Activated T-helper 17 cell treated with anti-CD3 and anti-CD28 coated beads, Interleukin-2, amount 50 U/mL, for 72 hours (primary cell): ENCODE measurements around the gene MYO5C. TPM values are rescaled to one million over a fixed set of nuclear protein-coding genes. Genes with fewer than 3 reads are reported as not detected.

Source experiments
- ATAC-seq: fragments of 150-1000 bp; cut with Tn5 transposase; replicated peaks from 2 replicates; pipeline ENCODE4 v1.10.0; 2021; ENCODE audit warnings: mild to moderate bottlenecking, moderate library complexity
- H3K27ac Mint-ChIP-seq: one replicate; pipeline ENCODE4 v1.8.0; 2022; ENCODE audit warnings: mixed read lengths
- H3K27me3 Mint-ChIP-seq: one replicate; pipeline ENCODE4 v1.8.0; 2022; ENCODE audit warnings: mixed read lengths
- H3K36me3 Mint-ChIP-seq: one replicate; pipeline ENCODE4 v1.8.0; 2022; ENCODE audit warnings: low read depth, mild to moderate bottlenecking, mixed read lengths
- H3K4me1 Mint-ChIP-seq: one replicate; pipeline ENCODE4 v1.8.0; 2022; ENCODE audit warnings: mixed read lengths
- H3K4me3 Mint-ChIP-seq: one replicate; pipeline ENCODE4 v1.8.0; 2022; ENCODE audit warnings: mild to moderate bottlenecking, mixed read lengths
- H3K9me3 Mint-ChIP-seq: one replicate; pipeline ENCODE4 v1.8.0; 2022; ENCODE audit warnings: mixed read lengths
- total RNA-seq, 2 donors: library from RNA; stranded (reverse); gene quantifications; one replicate each; pipeline ENCODE4 v1.2.3, GENCODE V29; 2022

Gene MYO5C
- total RNA-seq, 2 donors from 2014 or later, result 2.3 to 3.0 TPM

DNA sequence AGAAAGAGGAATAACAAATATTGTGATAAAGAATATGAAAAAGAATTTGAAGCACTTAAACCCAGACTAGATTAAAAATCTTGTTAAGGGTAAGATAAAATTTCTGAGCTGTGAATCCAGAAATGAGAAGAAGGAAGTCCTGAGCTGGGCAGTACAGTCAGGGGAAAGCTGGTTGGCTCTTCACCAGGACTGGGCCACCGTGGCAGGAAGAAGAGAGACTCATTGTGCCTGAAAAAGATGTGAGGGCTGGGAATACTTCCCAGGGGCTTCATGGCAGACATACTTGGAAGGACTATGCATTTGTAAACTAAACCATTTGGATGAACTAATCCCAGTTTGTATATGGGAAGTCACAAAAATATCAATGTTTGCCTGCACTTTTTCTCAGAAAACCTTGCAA lies 28.5 kb upstream of the MYO5C start:
- ATAC-seq, result no peak
- Mint-ChIP-seq H3K4me3 (no peak overlapping the region), H3K27me3 (no peaks in the 10 kb centered on the region), H3K9me3 (no peaks in the 10 kb centered on the region), H3K27ac (no peak overlapping the region), H3K4me1 (no peaks in the 10 kb centered on the region), H3K36me3 (peaks cover 98% of the 10 kb centered on the region)

DNA sequence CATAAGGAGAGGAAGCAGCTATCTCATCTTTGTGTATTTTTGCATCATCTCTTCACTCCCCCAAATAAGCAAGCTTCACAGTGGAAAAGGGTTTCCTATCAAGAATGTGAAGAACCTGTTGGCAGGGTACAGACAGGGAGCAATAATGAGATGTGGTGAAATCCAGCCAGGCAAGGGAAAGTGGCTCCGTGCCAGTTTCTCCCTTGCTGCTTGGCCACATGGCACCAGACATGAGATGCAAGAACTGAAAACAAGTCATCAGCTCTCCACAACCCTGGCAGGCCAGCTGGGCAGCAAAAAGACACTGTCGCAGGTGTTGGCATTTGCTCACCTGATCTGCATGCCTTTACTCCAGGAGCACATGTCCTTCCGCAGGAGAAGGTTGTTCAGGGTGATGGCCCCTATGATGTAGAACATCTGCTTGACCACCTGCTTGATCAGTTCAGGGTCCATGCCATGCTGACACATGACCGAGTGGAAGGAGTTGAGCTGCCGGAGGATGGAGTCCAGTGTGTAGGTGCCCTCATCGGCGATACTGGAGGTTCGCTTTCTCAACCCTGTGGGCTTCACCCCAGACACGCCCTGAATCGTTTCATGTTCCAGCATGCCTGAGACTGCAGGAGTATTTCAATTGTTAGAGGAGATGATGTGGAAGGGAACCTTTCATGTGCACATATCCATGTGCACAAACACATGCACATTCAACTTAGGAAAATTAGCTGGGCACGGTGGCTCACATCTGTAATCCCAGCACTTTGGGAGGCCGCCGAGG lies 23.3 kb upstream of the MYO5C start:
- no peaks in the 10 kb centered on the region for H3K4me1 Mint-ChIP-seq
- H3K9me3 Mint-ChIP-seq, result no peaks in the 10 kb centered on the region
- H3K36me3 Mint-ChIP-seq, result peaks cover 95% of the 10 kb centered on the region
- H3K4me3 Mint-ChIP-seq, result no peak overlapping the region
- no peaks in the 10 kb centered on the region for H3K27me3 Mint-ChIP-seq
- peak overlapping the region; percentile 12 for H3K27ac Mint-ChIP-seq
- no peak for ATAC-seq

DNA sequence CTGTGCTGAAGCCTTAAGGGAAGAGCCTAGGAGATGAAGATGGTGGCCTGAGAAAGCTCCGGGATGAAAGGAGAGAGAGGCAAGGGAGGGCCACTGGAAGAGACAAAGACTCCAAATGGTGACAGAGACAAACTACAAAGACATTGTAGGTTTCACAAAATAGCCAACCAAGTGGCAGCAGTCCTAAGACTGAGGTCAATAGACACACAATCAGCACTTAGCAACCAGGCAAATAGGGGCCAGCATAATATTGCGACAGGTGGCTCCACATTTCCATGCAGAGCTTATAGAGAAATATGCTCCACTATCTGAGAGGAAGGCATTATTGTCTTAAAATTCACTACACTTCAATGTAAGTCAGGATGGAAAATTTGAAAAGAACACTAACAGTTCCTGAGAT lies 22.1 kb upstream of the MYO5C start:
- ATAC-seq, result no peak
- peaks cover 95% of the 10 kb centered on the region for H3K36me3 Mint-ChIP-seq
- H3K9me3 Mint-ChIP-seq, result no peaks in the 10 kb centered on the region
- no peaks in the 10 kb centered on the region for H3K4me1 Mint-ChIP-seq
- peak overlapping the region; percentile 48 for H3K27ac Mint-ChIP-seq
- no peak overlapping the region for H3K4me3 Mint-ChIP-seq
- H3K27me3 Mint-ChIP-seq, result no peaks in the 10 kb centered on the region

DNA sequence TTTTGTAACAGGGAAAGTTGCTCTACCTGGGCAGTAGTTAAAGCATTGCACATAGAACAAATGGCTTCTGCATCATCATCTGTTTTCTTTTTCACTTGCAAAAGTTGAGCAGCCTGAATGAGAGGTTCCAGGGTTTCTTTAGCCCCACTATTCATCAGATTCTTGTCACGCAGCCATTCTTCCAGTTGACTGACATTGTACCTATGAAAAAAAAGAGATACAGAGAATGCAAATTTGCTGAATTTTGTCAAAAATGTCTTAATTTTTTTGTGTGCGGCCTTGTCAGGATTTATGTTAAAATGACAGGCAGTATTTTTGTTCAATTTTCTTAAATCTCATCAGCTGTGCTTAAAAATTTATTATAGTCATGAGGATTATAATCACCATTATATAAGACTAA lies 21.4 kb upstream of the MYO5C start:
- no peaks in the 10 kb centered on the region for H3K27me3 Mint-ChIP-seq
- peak overlapping the region; percentile 48 for H3K27ac Mint-ChIP-seq
- H3K4me3 Mint-ChIP-seq, result no peak overlapping the region
- no peaks in the 10 kb centered on the region for H3K4me1 Mint-ChIP-seq
- H3K9me3 Mint-ChIP-seq, result no peaks in the 10 kb centered on the region
- peaks cover 97% of the 10 kb centered on the region for H3K36me3 Mint-ChIP-seq
- no peak for ATAC-seq

DNA sequence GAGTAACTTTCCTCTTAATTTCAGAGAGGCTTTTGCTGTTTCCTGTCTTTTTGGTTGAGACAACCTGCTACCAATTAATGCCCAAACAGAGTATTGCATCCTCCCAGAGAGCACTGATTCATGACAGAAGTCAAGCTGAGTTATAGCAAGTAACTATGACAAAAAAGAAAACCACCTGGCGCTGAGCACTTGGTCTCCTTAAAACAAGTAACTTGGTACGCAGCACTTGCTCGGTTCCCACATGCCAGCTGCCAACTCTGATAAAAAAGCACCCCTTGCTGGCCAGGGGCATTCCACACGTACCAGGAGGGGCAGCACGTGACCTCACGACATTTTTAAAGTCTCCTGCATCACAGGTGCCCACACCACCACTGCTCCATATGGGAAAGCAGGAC lies 13.5 kb upstream of the MYO5C start:
- no peaks in the 10 kb centered on the region for H3K4me1 Mint-ChIP-seq
- no peak overlapping the region for H3K4me3 Mint-ChIP-seq
- H3K9me3 Mint-ChIP-seq, result no peaks in the 10 kb centered on the region
- no peaks in the 10 kb centered on the region for H3K27me3 Mint-ChIP-seq
- H3K36me3 Mint-ChIP-seq, result peaks cover 50% of the 10 kb centered on the region
- ATAC-seq, result no peak
- no peak overlapping the region for H3K27ac Mint-ChIP-seq

DNA sequence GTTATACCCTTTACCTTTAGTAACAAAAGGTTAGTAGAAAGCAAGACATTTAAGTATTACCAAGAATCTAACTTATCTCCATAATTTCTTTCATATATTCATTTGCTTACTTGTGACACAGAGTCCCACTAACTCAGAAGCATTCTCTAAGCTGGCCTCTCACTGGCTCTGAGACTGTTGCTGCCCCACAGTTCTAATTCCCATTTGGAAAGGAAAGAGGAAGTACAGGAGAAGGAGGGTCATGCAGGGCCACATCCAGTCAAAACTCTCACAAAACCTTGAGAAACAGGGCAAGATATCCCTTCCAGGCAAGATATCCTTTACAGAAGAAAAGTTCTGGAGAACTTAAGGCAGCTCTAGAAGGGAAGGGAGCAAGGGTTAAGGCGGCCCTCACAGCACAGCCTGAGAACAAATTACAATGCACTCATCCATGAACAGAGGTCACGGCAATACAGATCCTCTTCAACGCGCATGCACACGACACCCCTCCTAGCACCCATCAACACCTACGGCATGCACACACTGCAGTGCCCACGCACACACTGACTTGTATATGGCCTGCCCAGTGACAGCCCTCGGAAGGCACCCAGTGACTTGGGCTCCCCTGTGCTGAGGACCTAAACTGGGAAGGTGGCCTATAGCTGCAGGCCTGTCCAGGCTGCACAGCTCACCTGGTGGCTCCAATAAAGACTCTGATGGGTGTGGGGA lies 13.0 kb upstream of the MYO5C start:
- Mint-ChIP-seq H3K4me1 (no peaks in the 10 kb centered on the region), H3K4me3 (no peak overlapping the region), H3K27ac (no peak overlapping the region), H3K36me3 (peaks cover 44% of the 10 kb centered on the region), H3K9me3 (no peaks in the 10 kb centered on the region), H3K27me3 (no peaks in the 10 kb centered on the region)
- no peak for ATAC-seq

DNA sequence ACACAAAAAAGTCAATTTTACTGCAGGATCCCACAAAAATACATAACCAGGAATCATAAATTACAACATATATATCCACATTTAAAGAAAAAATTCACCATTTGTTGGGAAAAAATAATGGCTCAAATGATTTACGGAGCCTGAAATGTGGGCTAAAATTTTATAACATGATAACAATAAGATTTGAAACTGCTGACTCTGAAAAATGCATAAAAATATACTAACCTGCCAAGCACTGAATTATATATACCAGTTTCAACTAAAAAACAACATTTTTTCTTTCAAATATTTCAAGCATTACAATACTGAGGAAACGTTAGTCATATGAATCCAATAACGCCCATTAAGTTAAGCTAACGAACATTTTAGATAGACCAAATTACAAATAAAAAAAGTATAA lies 12.2 kb upstream of the MYO5C start:
- H3K4me1 Mint-ChIP-seq, result no peaks in the 10 kb centered on the region
- no peak overlapping the region for H3K27ac Mint-ChIP-seq
- ATAC-seq, result no peak
- no peak overlapping the region for H3K4me3 Mint-ChIP-seq
- H3K9me3 Mint-ChIP-seq, result no peaks in the 10 kb centered on the region
- no peaks in the 10 kb centered on the region for H3K27me3 Mint-ChIP-seq
- peaks cover 37% of the 10 kb centered on the region for H3K36me3 Mint-ChIP-seq

DNA sequence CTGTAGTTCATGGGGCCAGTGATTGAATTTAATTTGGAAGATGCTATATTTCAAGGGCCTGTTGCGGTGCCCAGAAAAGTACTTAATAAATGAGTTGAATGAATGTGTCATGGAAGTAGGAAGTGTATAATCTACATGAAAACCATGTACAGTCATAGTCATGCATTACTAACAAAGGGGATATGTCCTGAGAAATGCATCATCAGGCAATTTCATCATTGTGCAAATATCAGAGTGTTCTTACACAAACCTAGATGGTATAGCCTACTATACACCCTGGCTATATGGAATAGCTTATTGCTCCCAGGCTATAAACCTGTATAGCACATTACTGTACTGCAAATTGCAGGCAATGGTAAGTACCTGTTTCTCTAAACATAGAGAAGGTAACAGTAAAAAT lies 10.7 kb upstream of the MYO5C start:
- Mint-ChIP-seq H3K4me3 (no peak overlapping the region), H3K36me3 (peaks cover 24% of the 10 kb centered on the region), H3K27ac (no peak overlapping the region), H3K27me3 (no peaks in the 10 kb centered on the region), H3K9me3 (no peaks in the 10 kb centered on the region), H3K4me1 (no peaks in the 10 kb centered on the region)
- ATAC-seq, result peak; percentile 76

DNA sequence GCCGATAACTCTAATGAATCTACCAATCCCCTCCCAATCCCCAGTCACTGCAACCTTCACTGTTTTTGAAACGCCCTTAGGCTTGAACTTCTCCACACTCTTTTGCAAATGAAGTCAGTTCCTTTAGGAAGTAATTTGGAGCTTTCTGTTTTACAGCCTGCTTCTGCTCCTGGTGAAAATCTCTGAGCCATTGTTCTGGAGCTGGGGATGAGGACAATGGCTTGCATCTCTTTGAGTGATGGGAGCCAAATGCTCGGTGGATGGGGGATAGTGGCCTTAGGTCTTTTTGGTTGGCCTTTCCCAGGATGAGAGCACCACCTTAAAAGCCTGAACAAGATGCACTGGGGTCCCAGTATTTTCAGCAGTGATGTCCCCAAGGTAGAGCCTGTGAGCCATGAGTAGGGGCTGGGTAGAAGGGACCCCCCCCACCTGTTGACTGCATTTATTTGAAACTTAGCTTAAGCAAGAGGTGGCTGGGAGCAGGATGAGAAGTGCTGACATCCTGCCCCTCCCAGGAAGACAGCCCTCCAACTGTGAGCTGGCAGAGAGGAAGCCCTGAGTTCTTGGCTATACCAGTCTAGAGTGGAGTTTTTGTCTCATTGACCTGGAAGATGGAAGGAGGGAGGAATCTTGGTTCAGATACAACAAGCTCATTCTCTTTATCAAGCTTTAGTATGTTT lies 7.6 kb upstream of the MYO5C start:
- H3K27ac Mint-ChIP-seq, result peak overlapping the region; percentile 73

DNA sequence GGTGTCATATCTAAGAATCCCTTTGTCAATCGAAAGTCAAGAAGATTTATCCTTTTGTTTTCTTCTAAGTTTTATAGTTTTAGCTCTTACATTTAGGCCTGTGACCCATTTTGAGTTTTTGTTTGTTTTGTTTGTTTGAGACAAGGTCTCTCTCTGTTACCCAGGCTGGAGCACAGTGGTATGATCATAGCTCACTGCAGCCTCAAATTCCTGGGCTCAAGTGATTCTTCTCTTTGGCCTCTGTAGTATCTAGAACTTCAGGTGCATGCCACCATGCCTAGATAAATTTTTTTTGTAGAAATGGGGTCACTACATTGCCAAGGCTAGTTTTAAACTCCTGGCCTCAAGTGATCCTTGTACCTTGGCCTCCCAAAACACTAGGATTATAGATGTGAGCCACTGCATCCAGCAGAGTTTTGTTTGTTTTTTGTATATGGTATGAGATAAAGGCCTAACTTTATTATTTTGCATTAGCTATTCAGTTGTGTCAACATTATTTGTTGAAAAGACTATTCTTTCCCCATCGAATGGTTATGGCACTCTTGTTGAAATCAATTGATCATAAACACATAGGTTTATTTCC lies 5.8 kb upstream of the MYO5C start:
- no peak for ATAC-seq
- Mint-ChIP-seq H3K27ac (no peak overlapping the region), H3K4me3 (no peak overlapping the region), H3K27me3 (peaks cover 5% of the 10 kb centered on the region), H3K36me3 (no peaks in the 10 kb centered on the region), H3K4me1 (no peaks in the 10 kb centered on the region), H3K9me3 (no peaks in the 10 kb centered on the region)

More for the DNA sequence above, 7.6 kb upstream of the MYO5C start:
- Mint-ChIP-seq H3K27me3 (peaks cover 3% of the 10 kb centered on the region), H3K4me1 (no peaks in the 10 kb centered on the region), H3K9me3 (no peaks in the 10 kb centered on the region), H3K36me3 (no peaks in the 10 kb centered on the region), H3K4me3 (no peak overlapping the region)
- no peak for ATAC-seq

DNA sequence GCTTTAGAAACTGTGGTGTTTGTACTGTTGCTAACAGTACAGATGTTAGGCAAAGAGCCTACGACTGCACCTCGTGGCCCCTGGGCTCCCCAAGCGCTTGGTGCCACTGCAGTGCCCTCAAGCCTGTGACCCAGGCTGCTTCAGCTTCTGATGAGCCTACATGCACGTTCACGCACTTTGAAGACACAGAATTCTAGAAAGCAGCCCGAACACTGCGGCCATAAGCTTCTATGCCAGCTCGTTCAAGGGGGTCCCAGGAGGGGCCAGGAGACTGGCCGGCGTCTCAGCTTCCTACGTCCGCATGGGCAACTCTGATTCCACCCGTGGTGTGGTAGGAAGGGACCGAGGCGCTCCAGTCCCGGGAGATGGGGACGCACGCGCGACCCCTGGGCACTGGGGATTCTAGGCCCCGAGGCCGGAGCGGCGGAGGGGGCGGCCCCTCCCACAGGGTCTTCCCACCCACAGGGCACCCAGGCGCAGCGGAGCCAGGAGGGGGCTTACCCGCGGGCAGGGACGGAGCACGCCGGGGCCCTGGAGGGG lies 653 bp downstream of the MYO5C start:
- Mint-ChIP-seq H3K4me3 (peak overlapping the region; percentile 47), H3K27ac (no peak overlapping the region), H3K4me1 (peaks cover 8% of the 10 kb centered on the region), H3K9me3 (no peaks in the 10 kb centered on the region), H3K36me3 (no peaks in the 10 kb centered on the region), H3K27me3 (peaks cover 27% of the 10 kb centered on the region)
- no peak for ATAC-seq

DNA sequence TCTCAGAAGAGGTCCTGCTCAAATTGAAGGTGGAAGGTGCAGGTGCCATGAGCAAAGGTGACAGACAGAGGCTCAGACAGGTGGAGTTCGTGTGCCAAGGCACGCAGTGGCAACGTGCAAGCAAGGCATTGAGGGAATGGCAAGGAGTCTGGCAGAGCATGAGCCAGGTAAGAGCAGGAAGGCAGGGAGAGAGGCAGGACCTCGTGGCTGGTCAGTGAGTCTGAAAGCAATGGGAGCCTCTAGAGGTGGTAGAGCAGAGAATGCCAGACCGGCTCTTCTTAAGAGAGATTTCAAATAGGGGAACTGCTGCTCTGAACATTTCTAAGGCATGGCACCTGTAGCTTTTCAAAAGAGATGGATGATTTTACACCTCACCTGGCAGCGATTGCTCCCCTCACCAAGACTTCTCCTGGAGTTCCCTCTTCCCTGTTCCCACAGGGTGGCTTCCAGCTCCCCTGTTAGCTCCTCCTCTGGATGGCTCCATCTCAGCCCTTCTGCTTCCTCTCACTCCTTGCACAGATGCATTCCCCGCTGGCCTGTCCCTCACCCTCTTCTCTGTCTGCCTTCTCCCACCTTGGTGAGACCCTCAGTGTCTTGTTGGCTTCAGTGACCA lies 2.7 kb downstream of the MYO5C start:
- Mint-ChIP-seq H3K27me3 (peaks cover 24% of the 10 kb centered on the region), H3K4me1 (peaks cover 11% of the 10 kb centered on the region), H3K9me3 (no peaks in the 10 kb centered on the region), H3K4me3 (no peak overlapping the region), H3K27ac (no peak overlapping the region), H3K36me3 (no peaks in the 10 kb centered on the region)
- ATAC-seq, result no peak

DNA sequence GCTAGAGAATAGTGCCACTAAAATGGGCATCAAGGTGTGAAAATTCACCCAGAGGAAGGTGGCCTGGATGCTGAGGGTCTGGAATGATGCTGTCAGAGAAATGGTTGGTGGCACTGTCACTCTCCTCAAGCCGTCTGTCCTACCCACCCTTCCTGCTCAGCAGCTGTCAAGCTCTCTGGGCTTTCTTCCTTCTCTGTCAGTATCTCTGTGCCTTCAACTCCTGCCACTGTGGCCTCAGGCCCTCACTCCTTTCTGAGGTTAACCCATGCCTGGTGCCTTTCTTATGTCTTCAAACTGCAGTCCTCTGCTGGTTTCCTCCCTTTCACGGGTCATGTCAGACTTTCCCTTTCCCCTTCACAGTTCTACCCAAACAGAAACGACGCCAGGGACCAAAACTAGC lies 4.4 kb downstream of the MYO5C start:
- H3K4me3 Mint-ChIP-seq, result no peak overlapping the region
- peaks cover 11% of the 10 kb centered on the region for H3K4me1 Mint-ChIP-seq
- H3K36me3 Mint-ChIP-seq, result no peaks in the 10 kb centered on the region
- no peaks in the 10 kb centered on the region for H3K9me3 Mint-ChIP-seq
- peaks cover 21% of the 10 kb centered on the region for H3K27me3 Mint-ChIP-seq
- no peak for ATAC-seq
- no peak overlapping the region for H3K27ac Mint-ChIP-seq

DNA sequence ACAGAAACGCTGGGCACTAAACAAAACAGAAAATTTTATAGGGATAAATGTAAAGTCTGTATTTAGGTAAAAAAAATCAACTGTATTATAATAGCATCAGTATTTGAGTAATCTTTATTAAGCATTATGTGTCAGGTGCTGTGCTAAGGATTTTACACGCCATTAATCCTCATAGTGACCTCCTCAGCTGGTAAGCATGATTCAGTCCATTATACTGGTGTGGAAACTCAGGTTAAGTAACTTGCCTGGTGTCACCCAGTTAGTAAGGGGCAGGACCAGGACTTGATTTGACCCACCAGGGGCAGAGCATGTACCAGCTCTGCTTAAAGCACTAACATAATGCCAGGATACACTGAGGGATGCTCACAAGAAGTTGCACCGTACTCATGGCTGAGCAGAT lies 4.8 kb downstream of the MYO5C start:
- H3K27me3 Mint-ChIP-seq, result peaks cover 20% of the 10 kb centered on the region
- peaks cover 11% of the 10 kb centered on the region for H3K4me1 Mint-ChIP-seq
- no peak overlapping the region for H3K4me3 Mint-ChIP-seq
- no peaks in the 10 kb centered on the region for H3K36me3 Mint-ChIP-seq
- no peak for ATAC-seq
- peak overlapping the region; percentile 73 for H3K27ac Mint-ChIP-seq
- H3K9me3 Mint-ChIP-seq, result no peaks in the 10 kb centered on the region
